GM12878 (cell line): Measurements from ENCODE around the gene CIRBP. TPM values are rescaled to one million over a fixed set of nuclear protein-coding genes. Genes with fewer than 3 reads are reported as not detected.

Source experiments
- ASH2L ChIP-seq: fragments of 300-600, 200-600 bp; sonication (generic); IDR thresholded peaks from 2 replicates; pipeline ENCODE4 v1.6.1; 2017; ENCODE audit warnings: low read depth, mild to moderate bottlenecking, borderline replicate concordance
- BRCA1 ChIP-seq: IDR thresholded peaks from 2 replicates; pipeline ENCODE4 v1.6.1; 2011; ENCODE audit warnings: low read depth, low read length, improper control_type of control experiment
- HDAC6 ChIP-seq: fragments of 200-600 bp; sonication (generic); IDR thresholded peaks from one replicate; pipeline ENCODE4 v1.8.0; 2017; ENCODE audit warnings: antibody characterized with exemption; ENCODE audit not compliant: unreplicated experiment
- NBN ChIP-seq: fragments of 450-650 bp; IDR thresholded peaks from 2 replicates; pipeline ENCODE4 v1.6.1; 2016
- NFYA ChIP-seq: IDR thresholded peaks from 2 replicates; pipeline ENCODE4 v1.6.1; 2011; ENCODE audit warnings: low read depth, mild to moderate bottlenecking, low read length, improper control_type of control experiment, borderline replicate concordance
- NFYB ChIP-seq: IDR thresholded peaks from 2 replicates; pipeline ENCODE4 v1.6.1; 2011; ENCODE audit warnings: low read depth, mild to moderate bottlenecking, low read length, improper control_type of control experiment, moderate library complexity; ENCODE audit not compliant: insufficient read depth
- NRF1 ChIP-seq: conservative IDR thresholded peaks from 2 replicates; pipeline ENCODE4 v1.6.1; 2011; ENCODE audit warnings: mild to moderate bottlenecking, low read depth, low read length, improper control_type of control experiment
- RB1 ChIP-seq: fragments of 450-650 bp; formaldehyde crosslinking; IDR thresholded peaks from 2 replicates; pipeline ENCODE4 v1.6.1; 2017; ENCODE audit warnings: mild to moderate bottlenecking, borderline replicate concordance
- SMAD5 ChIP-seq: IDR thresholded peaks from 2 replicates; pipeline ENCODE4 v1.6.1; 2016; ENCODE audit warnings: antibody characterized with exemption, low read depth
- SMARCA5 ChIP-seq: fragments of 450-650 bp; IDR thresholded peaks from 2 replicates; pipeline ENCODE4 v1.6.1; 2017; ENCODE audit warnings: mild to moderate bottlenecking
- SUZ12 ChIP-seq: fragments of 200-600 bp; sonication (generic); IDR thresholded peaks from one replicate; pipeline ENCODE4 v1.6.1; 2018; ENCODE audit warnings: antibody characterized with exemption, mild to moderate bottlenecking; ENCODE audit not compliant: unreplicated experiment
- TCF3 ChIP-seq: IDR thresholded peaks from 2 replicates; pipeline ENCODE4 v1.6.1; 2012; ENCODE audit warnings: low read depth, mild to moderate bottlenecking, low read length, borderline replicate concordance; ENCODE audit not compliant: insufficient read depth
- TCF7 ChIP-seq: IDR thresholded peaks from 2 replicates; pipeline ENCODE4 v1.6.1; 2014; ENCODE audit warnings: antibody characterized with exemption, borderline replicate concordance
- YY1 ChIP-seq: IDR thresholded peaks from 2 replicates; pipeline ENCODE4 v1.6.1; 2011; ENCODE audit warnings: low read depth, mild to moderate bottlenecking, low read length
- ZBED1 ChIP-seq: IDR thresholded peaks from 2 replicates; pipeline ENCODE4 v1.6.1; 2016; ENCODE audit warnings: borderline replicate concordance
- ZNF217 ChIP-seq: fragments of 450-650 bp; IDR thresholded peaks from 2 replicates; pipeline ENCODE4 v1.6.1; 2017; ENCODE audit warnings: antibody characterized with exemption, mild to moderate bottlenecking
- ZNF622 ChIP-seq: fragments of 450-650 bp; IDR thresholded peaks from 2 replicates; pipeline ENCODE4 v1.6.1; 2017; ENCODE audit warnings: mild to moderate bottlenecking, inconsistent platforms
- polyA plus RNA-seq, 11 experiments: library from polyadenylated mRNA; depleted of rRNA in 4 of 11; unstranded in 6 of 11; stranded (reverse) in 5 of 11; fragments of >200 nt; fragmentation: Nextera tagmentation in 4 of 11; fragmentation: Illumina TruSeq in 1 of 11; extraction: Ambion mirVana in 4 of 11; extraction: Trizol in 1 of 11; gene quantifications; 1 replicate in 1 of 11; 2 replicates in 10 of 11; pipeline versions ENCODE4 v1.2.1 to v1.2.3, GENCODE V29; 2011 to 2016; ENCODE audit warnings: inconsistent platforms in 2 of 11, missing spikeins in 2 of 11, low read depth in 1 of 11
- total RNA-seq, 4 experiments: library from RNA; depleted of rRNA in 3 of 4; stranded (reverse); fragments of >200 nt in 3 of 4; fragmentation: Illumina TruSeq in 1 of 4; extraction: Trizol in 1 of 4; gene quantifications; 2 replicates each; pipeline versions ENCODE4 v1.2.1 to v1.2.3, GENCODE V29; 2013 to 2021
- TF ChIP-seq, protein P1 (sequence below): fragments of 450-650 bp; IDR thresholded peaks from 2 replicates; pipeline ENCODE4 v1.6.1; 2017; ENCODE audit warnings: mild to moderate bottlenecking, moderate library complexity
- TF ChIP-seq, protein P2 (sequence below): IDR thresholded peaks from 2 replicates; pipeline ENCODE4 v1.6.1; 2011; ENCODE audit warnings: borderline replicate concordance, low read depth, mild to moderate bottlenecking, moderate library complexity, mixed read lengths, low read length; ENCODE audit not compliant: insufficient read depth; ENCODE audit errors: extremely low read length
- TF ChIP-seq, protein P3 (sequence below): IDR thresholded peaks from 2 replicates; pipeline ENCODE4 v1.6.1; 2011; ENCODE audit warnings: mild to moderate bottlenecking, low read depth, low read length, moderate library complexity; ENCODE audit not compliant: insufficient replicate concordance
- TF ChIP-seq, protein P4 (sequence below): fragments of 450-650 bp; IDR thresholded peaks from 2 replicates; pipeline ENCODE4 v1.6.1; 2016; ENCODE audit warnings: mild to moderate bottlenecking
- TF ChIP-seq, protein P5 (sequence below): fragments of 450-650 bp; IDR thresholded peaks from 2 replicates; pipeline ENCODE4 v1.6.1; 2017; ENCODE audit warnings: borderline replicate concordance

The CIRBP gene
- total and polyA plus RNA-seq, 10 of the 15 experiments (the other 5 are each of a cell fraction or from before 2014, with no cell fraction given), result 27.6 to 335 (median 229) TPM

DNA sequence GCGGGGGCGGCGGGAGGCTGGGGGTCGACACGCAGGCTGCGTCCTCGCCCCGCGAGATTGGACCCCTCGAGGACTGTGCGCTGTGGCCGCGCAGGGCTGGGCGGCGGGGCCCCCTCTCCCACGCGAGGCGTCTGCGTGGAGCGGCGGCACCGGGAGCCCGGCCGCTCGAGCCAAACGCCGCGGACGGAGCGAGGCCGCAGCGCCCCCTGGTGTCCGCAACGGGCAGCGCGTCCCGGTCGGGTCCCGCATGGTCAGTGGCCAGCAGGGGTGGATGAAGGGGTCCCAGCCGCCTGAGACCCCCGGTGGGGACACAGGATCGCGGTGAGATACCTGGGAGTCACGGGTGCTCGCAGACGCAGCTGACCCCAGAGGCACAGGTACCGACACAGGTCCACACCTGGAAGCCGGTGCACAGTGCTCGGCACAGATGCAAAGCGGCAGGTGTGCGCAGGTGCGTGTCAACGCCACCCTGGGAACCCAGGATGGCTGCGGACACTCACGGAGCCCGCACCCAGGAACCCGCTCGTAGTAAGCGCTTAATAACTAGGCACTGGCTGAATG is 2.1 kb upstream of the CIRBP start (continued):
- TF ChIP-seq SMARCA5 (peak; percentile 95), NFYB (no peak), YY1 (peak; percentile 73; the same call in 1 of the 2 replicates), NRF1 (no peak), SUZ12 (no peak), NBN (no peak), ZBED1 (no peak), TCF7 (no peak), SMAD5 (no peak), RB1 (peak; percentile 80; the same call in 1 of the 2 replicates), ZNF217 (peak; percentile 86; the same call in 1 of the 2 replicates), ZNF622 (no peak), TCF3 (no peak), ASH2L (no peak), HDAC6 (no peak), NFYA (no peak), BRCA1 (no peak)
- TF ChIP-seq, protein P1, sequence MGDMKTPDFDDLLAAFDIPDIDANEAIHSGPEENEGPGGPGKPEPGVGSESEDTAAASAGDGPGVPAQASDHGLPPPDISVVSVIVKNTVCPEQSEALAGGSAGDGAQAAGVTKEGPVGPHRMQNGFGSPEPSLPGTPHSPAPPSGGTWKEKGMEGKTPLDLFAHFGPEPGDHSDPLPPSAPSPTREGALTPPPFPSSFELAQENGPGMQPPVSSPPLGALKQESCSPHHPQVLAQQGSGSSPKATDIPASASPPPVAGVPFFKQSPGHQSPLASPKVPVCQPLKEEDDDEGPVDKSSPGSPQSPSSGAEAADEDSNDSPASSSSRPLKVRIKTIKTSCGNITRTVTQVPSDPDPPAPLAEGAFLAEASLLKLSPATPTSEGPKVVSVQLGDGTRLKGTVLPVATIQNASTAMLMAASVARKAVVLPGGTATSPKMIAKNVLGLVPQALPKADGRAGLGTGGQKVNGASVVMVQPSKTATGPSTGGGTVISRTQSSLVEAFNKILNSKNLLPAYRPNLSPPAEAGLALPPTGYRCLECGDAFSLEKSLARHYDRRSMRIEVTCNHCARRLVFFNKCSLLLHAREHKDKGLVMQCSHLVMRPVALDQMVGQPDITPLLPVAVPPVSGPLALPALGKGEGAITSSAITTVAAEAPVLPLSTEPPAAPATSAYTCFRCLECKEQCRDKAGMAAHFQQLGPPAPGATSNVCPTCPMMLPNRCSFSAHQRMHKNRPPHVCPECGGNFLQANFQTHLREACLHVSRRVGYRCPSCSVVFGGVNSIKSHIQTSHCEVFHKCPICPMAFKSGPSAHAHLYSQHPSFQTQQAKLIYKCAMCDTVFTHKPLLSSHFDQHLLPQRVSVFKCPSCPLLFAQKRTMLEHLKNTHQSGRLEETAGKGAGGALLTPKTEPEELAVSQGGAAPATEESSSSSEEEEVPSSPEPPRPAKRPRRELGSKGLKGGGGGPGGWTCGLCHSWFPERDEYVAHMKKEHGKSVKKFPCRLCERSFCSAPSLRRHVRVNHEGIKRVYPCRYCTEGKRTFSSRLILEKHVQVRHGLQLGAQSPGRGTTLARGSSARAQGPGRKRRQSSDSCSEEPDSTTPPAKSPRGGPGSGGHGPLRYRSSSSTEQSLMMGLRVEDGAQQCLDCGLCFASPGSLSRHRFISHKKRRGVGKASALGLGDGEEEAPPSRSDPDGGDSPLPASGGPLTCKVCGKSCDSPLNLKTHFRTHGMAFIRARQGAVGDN, result peak; percentile 73
- TF ChIP-seq, protein P2, sequence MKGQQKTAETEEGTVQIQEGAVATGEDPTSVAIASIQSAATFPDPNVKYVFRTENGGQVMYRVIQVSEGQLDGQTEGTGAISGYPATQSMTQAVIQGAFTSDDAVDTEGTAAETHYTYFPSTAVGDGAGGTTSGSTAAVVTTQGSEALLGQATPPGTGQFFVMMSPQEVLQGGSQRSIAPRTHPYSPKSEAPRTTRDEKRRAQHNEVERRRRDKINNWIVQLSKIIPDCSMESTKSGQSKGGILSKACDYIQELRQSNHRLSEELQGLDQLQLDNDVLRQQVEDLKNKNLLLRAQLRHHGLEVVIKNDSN, result no peak
- TF ChIP-seq, protein P3, sequence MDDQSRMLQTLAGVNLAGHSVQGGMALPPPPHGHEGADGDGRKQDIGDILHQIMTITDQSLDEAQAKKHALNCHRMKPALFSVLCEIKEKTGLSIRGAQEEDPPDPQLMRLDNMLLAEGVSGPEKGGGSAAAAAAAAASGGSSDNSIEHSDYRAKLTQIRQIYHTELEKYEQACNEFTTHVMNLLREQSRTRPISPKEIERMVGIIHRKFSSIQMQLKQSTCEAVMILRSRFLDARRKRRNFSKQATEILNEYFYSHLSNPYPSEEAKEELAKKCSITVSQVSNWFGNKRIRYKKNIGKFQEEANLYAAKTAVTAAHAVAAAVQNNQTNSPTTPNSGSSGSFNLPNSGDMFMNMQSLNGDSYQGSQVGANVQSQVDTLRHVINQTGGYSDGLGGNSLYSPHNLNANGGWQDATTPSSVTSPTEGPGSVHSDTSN, result no peak
- TF ChIP-seq, protein P4, sequence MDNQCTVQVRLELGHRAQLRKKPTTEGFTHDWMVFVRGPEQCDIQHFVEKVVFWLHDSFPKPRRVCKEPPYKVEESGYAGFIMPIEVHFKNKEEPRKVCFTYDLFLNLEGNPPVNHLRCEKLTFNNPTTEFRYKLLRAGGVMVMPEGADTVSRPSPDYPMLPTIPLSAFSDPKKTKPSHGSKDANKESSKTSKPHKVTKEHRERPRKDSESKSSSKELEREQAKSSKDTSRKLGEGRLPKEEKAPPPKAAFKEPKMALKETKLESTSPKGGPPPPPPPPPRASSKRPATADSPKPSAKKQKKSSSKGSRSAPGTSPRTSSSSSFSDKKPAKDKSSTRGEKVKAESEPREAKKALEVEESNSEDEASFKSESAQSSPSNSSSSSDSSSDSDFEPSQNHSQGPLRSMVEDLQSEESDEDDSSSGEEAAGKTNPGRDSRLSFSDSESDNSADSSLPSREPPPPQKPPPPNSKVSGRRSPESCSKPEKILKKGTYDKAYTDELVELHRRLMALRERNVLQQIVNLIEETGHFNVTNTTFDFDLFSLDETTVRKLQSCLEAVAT, result no peak
- TF ChIP-seq, protein P5, sequence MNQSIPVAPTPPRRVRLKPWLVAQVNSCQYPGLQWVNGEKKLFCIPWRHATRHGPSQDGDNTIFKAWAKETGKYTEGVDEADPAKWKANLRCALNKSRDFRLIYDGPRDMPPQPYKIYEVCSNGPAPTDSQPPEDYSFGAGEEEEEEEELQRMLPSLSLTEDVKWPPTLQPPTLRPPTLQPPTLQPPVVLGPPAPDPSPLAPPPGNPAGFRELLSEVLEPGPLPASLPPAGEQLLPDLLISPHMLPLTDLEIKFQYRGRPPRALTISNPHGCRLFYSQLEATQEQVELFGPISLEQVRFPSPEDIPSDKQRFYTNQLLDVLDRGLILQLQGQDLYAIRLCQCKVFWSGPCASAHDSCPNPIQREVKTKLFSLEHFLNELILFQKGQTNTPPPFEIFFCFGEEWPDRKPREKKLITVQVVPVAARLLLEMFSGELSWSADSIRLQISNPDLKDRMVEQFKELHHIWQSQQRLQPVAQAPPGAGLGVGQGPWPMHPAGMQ, result no peak
